GM10266 (cell line): ENCODE results near the gene TMEM213.

Experiments used
- DNase-seq: peaks from one replicate; pipeline ENCODE4 v3.0.0; 2012; ENCODE audit errors: extremely low spot score
- CTCF ChIP-seq: IDR thresholded peaks from 2 replicates; pipeline ENCODE4 v1.5.1; 2012; ENCODE audit warnings: mild to moderate bottlenecking, low read depth; ENCODE audit not compliant: control insufficient read depth, insufficient read depth; ENCODE audit errors: missing control alignments

The TMEM213 gene

GRCh38 chr7:138875794-138876193, 78.0 kb downstream of the TMEM213 start:
- no peak for DNase-seq
- TF ChIP-seq CTCF: no peak

DNA sequence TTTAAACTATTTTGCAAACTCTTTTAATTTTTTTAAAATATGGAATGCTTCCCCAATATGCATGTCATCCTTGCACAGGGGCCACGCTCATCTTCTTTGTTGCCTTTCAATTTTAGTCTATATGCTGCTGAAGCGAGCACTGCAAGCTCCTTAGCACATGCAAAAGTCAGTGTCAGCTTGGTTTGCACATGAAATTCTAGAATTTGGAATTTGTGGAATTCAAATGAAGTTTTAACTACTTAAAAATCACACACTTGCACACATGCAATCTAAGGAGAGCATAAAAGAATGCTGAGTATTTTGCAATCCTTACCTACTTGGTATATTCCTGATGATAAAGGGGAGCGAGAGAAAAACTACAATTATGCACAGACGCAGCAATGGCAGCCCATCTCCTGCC, 78.5 kb downstream of the TMEM213 start:
- TF ChIP-seq CTCF: no peak
- no peak for DNase-seq

DNA sequence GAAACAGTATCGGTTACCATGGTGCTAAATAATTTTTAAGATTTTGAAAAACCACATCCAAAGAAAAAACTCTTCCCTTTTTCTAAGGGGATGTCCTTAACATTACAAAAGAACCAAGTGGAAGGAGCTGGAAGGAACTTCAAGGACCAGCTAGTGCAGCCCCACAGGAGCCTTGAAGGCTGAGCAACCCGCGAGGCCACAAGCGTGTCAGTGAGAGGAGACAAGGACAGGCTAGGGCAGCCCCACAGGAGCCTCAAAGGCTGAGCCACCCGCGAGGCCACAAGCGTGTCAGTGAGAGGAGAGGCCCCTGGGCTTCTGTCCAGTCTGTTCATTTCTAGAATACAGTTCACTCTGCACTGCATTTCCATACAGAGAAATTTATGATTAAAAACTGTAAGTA, 80.3 kb downstream of the TMEM213 start:
- no peak for TF ChIP-seq CTCF
- no peak for DNase-seq

DNA sequence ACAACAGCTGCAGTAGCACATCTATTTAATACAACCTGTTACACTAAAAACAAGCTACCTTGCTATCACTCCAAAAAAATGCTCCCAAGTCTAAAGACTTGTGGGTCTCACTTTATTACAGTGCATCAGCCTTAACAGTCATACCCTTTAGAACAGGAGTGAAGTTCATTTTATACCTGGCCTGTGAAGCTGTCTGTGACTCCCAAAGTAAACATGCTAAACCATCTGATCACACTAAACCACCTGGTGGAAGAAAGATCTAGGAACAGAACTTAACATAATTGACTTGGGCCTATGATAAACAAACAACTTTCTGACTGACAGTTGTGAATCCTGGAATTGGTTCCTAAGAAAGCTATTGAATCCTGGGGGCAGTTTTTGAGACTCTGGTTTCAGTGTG, 81.1 kb downstream of the TMEM213 start:
- TF ChIP-seq CTCF: no peak
- DNase-seq: no peak

DNA sequence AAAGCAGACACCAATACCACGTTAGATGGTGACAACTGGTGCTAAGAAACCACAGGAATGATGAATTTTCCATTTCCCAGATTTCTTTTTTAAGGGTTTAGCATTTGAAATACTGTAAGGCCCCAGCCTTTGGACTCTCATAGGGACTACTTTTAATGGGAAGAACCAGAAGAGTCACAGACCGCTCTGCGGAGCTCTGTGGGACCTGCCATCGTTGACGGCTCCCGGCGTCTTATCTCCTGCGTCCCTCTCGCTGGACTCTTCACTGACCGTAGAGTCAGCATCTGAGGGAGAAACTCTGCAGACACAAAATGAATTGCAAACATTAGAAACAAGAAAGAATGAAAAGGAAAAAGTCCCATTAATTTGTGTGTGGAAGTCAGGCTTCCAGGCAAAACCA, 81.6 kb downstream of the TMEM213 start:
- no peak for DNase-seq
- TF ChIP-seq CTCF: no peak

GRCh38 chr7:138880881-138881578, 83.2 kb downstream of the TMEM213 start:
- DNase-seq: no peak
- TF ChIP-seq CTCF: no peak

DNA sequence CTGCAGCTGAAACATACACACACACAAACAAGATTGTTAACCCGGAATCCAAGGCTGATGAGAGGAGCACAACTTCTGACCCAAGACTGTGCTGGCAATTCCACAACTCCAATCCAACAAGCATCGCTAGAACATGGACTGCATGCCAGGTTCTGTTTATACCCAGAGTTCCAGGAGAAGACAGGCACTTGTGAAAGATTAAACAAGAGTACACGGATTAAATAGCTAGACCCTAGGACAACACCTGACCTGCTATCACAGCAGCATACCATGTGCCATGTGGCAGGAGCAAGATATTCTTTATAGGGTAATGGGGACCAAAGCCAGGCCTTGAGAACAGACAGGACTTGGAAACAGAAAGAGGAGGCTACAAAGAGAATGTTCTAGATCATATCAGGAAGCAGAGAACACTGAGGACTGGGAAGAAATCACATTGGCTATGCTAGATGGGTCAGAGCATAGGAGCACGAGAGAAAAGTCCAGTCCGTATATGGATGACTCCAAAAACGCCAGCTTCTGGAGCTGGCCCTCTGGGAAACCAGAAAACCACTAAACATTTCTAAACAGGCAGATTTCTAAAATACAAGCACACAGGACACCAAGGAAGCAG, 83.9 kb downstream of the TMEM213 start:
- no peak for TF ChIP-seq CTCF
- DNase-seq: no peak
